HL-60 (cell line): Measurements from ENCODE around the gene TYRP1.
"Not testable (repeated sequence)": the region's sequence is repeated elsewhere in the genome, so short reads cannot be mapped to it uniquely, and the experiment has no call there.

Source experiments
- DNase-seq, 2 experiments: peaks; one replicate each; pipeline ENCODE4 v3.0.0-alpha.2; 2010 to 2020; ENCODE audit warnings: low read depth in 1 of 2, low spot score in 1 of 2
- H3K27ac ChIP-seq: fragments of 250-450 bp; sonication (Bioruptor Pico); replicated peaks from 2 replicates; pipeline ENCODE4 v1.5.1; 2020; ENCODE audit warnings: mild to moderate bottlenecking, moderate library complexity
- H3K27me3 ChIP-seq: fragments of 250-450 bp; sonication (Bioruptor Pico); 2 replicates; pipeline ENCODE4 v1.5.1; 2021; ENCODE audit warnings: mild to moderate bottlenecking, moderate library complexity; ENCODE audit not compliant: insufficient read depth, poor library complexity, severe bottlenecking
- H3K4me3 ChIP-seq: replicated peaks from 2 replicates; pipeline ENCODE4 v1.5.1; 2011; ENCODE audit warnings: mild to moderate bottlenecking, control low read depth, low read length; ENCODE audit not compliant: insufficient read depth
- CTCF ChIP-seq: IDR thresholded peaks from one replicate; pipeline ENCODE4 v1.5.1; 2011; ENCODE audit warnings: low read length, control low read depth, inconsistent platforms; ENCODE audit not compliant: insufficient read depth
- GABPA ChIP-seq: IDR thresholded peaks from 2 replicates; pipeline ENCODE4 v1.6.1; 2012; ENCODE audit warnings: low read depth
- POLR2AphosphoS5 ChIP-seq: IDR thresholded peaks from 2 replicates; pipeline ENCODE4 v1.6.1; 2012; ENCODE audit warnings: low read depth
- REST ChIP-seq: IDR thresholded peaks from 2 replicates; pipeline ENCODE4 v1.6.1; 2012; ENCODE audit warnings: low read depth; ENCODE audit not compliant: insufficient replicate concordance
- SPI1 ChIP-seq: IDR thresholded peaks from 2 replicates; pipeline ENCODE4 v1.6.1; 2012; ENCODE audit warnings: low read depth, mild to moderate bottlenecking, borderline replicate concordance

Gene TYRP1

GRCh38 chr9:12670006-12670405 is 23.2 kb upstream of the TYRP1 start:
- no peak for DNase-seq
- H3K4me3 ChIP-seq, result no peak overlapping the region
- H3K27me3 ChIP-seq, result no peaks in the 10 kb centered on the region
- TF ChIP-seq POLR2AphosphoS5 (no peak), CTCF (no peak), GABPA (no peak)
- H3K27ac ChIP-seq, result no peak overlapping the region

DNA sequence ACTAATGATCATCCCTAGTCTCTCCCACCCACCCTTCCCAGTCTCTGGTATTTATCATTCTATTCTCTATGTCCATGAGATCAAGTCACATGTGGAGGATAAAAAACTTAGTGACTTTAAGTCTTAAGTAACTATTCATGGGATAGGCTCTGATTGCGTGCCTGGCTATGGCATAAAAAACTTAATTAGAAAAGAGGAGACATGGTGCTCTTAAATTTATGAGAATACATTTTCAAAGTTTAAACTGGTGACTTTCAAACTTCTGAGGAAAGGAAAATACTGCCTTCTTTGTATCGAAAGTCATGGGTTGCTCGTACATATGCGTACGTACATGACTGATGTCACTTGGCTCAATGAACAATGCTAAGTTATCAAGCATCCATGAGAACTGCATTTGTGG is 18.2 kb upstream of the TYRP1 start:
- DNase-seq, result no peak
- no peak for TF ChIP-seq REST
- TF ChIP-seq POLR2AphosphoS5, result no peak
- TF ChIP-seq CTCF, result no peak
- no peak for TF ChIP-seq SPI1
- TF ChIP-seq GABPA, result no peak
- H3K27me3 ChIP-seq, result no peaks in the 10 kb centered on the region
- no peak overlapping the region for H3K4me3 ChIP-seq
- H3K27ac ChIP-seq, result no peak overlapping the region

DNA sequence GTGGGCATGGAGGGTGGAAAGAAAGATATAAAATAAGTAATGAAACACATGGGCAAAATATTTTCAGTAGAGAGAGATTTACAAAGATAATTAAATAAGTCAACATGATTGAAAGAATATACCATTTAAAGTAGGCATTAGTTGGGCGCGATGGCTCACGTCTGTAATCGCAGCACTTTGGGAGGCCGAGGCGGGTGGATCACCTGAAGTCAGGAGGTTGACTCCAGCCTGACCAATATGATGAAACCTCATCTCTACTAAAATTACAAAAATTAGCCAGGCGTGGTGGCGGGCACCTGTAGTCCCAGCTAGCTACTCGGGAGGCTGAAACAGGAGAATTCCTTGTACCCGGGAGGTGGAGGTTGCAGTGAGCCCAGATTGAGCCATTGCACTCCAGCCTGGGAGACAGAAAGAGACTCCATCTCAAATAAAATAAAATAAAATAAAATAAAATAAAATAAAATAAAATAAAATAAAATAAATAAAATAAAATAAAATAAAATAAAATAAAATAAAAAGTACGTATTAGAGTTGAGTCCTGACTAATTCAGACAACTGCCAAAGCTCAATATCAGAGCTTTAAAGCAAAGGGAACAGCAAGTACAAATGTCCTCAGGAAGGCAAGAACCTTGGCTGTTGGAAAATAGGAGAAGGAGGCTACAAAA is 15.6 kb upstream of the TYRP1 start:
- DNase-seq, H3K27ac ChIP-seq, H3K27me3 ChIP-seq, H3K4me3 ChIP-seq: not testable (repeated sequence)

DNA sequence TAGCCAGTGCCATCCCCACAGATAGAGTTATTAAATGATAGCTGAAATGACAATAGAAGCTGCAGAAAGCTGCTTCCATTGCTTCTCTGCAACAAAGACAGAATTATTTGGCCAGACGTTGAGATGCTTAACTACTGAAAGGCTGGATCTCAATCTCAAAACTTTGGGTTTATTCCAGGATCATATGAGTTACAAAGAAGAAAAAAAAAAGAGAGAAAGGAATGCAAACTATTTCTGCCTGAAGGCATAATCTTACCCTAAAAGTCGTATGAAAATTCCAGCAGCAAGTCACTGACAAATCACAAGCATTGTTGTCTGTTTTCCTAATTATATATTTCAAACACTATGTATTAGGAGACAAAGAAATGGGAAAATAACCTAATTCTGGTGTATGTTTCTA is 12.8 kb upstream of the TYRP1 start:
- Histone ChIP-seq H3K27me3 (no peaks in the 10 kb centered on the region), H3K4me3 (no peak overlapping the region), H3K27ac (no peak overlapping the region)
- no peak for TF ChIP-seq CTCF
- no peak for TF ChIP-seq REST
- no peak for TF ChIP-seq POLR2AphosphoS5
- TF ChIP-seq GABPA, result no peak
- no peak for TF ChIP-seq SPI1
- DNase-seq, result no peak
